Medulla oblongata (tissue), 1 donor: ENCODE measurements around the gene ZNF511.

Experiments used
- DNase-seq: peaks from one replicate; pipeline ENCODE4 v3.0.0-alpha.2; 2015; ENCODE audit errors: extremely low spot score

The ZNF511 gene

GRCh38 chr10:133335246-133336117 is 26.8 kb downstream of the ZNF511 start:
- no peak for DNase-seq

GRCh38 chr10:133336118-133336576 is 27.4 kb downstream of the ZNF511 start:
- DNase-seq = no peak

GRCh38 chr10:133336577-133337369 is 28.1 kb downstream of the ZNF511 start, which contains the start of gene CALY:
TSS of gene CALY (minus strand) at chr10:133336896. CDS start at chr10:133328989, 7,907 bp downstream.
- no peak for DNase-seq

GRCh38 chr10:133337370-133337725 is 28.6 kb downstream of the ZNF511 start:
- DNase-seq = no peak

GRCh38 chr10:133338080-133339071 is 29.7 kb downstream of the ZNF511 start:
- no peak for DNase-seq

GRCh38 chr10:133339708-133340380 is 31.1 kb downstream of the ZNF511 start:
- no peak for DNase-seq

GRCh38 chr10:133341983-133342382 is 33.3 kb downstream of the ZNF511 start:
- no peak for DNase-seq

GRCh38 chr10:133342942-133343341 is 34.2 kb downstream of the ZNF511 start:
- DNase-seq = no peak

- DNase-seq = no peak
These were observed 34.8 kb downstream of the ZNF511 start for GRCh38 chr10:133343558-133343957.

- DNase-seq = no peak
These were observed 35.5 kb downstream of the ZNF511 start for GRCh38 chr10:133344236-133344635.

GRCh38 chr10:133346413-133346812 is 37.7 kb downstream of the ZNF511 start:
- no peak for DNase-seq

GRCh38 chr10:133347710-133348517 is 39.2 kb downstream of the ZNF511 start:
- no peak for DNase-seq

- no peak for DNase-seq
These were observed 40.5 kb downstream of the ZNF511 start for GRCh38 chr10:133349160-133349568.

GRCh38 chr10:133349577-133350011 is 40.9 kb downstream of the ZNF511 start:
- no peak for DNase-seq

- DNase-seq = no peak
These were observed 41.7 kb downstream of the ZNF511 start for GRCh38 chr10:133350283-133350949.

GRCh38 chr10:133350950-133351329 is 42.2 kb downstream of the ZNF511 start:
- DNase-seq = no peak

- no peak for DNase-seq
These were observed 42.9 kb downstream of the ZNF511 start for GRCh38 chr10:133351408-133352318.

- DNase-seq = no peak
These were observed 44.7 kb downstream of the ZNF511 start for GRCh38 chr10:133353202-133353959.
